NCI-H2081 treated with DMSO at 0.1 percent for 48 hours (cell line): ENCODE results near the gene UBAP2.

Source experiments
- DNase-seq: peaks from one replicate; lab custom pipeline; 2025; lab: John Stamatoyannopoulos, UW

The UBAP2 gene, protein sequence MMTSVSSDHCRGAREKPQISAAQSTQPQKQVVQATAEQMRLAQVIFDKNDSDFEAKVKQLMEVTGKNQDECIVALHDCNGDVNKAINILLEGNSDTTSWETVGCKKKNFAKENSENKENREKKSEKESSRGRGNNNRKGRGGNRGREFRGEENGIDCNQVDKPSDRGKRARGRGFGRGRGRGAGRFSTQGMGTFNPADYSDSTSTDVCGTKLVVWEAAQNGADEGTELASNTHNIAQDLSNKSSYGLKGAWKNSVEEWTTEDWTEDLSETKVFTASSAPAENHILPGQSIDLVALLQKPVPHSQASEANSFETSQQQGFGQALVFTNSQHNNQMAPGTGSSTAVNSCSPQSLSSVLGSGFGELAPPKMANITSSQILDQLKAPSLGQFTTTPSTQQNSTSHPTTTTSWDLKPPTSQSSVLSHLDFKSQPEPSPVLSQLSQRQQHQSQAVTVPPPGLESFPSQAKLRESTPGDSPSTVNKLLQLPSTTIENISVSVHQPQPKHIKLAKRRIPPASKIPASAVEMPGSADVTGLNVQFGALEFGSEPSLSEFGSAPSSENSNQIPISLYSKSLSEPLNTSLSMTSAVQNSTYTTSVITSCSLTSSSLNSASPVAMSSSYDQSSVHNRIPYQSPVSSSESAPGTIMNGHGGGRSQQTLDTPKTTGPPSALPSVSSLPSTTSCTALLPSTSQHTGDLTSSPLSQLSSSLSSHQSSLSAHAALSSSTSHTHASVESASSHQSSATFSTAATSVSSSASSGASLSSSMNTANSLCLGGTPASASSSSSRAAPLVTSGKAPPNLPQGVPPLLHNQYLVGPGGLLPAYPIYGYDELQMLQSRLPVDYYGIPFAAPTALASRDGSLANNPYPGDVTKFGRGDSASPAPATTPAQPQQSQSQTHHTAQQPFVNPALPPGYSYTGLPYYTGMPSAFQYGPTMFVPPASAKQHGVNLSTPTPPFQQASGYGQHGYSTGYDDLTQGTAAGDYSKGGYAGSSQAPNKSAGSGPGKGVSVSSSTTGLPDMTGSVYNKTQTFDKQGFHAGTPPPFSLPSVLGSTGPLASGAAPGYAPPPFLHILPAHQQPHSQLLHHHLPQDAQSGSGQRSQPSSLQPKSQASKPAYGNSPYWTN

GRCh38 chr9:34048727-34049629, at the start of gene UBAP2:
Gene UBAP2 (minus strand): TSS chr9:34048887. CDS start chr9:34017148, 31,739 bp downstream.
- DNase-seq, result peak; percentile 94

- no peak for DNase-seq
Observed at GRCh38 chr9:34098307-34098706, 49.6 kb upstream of the UBAP2 start.

DNA sequence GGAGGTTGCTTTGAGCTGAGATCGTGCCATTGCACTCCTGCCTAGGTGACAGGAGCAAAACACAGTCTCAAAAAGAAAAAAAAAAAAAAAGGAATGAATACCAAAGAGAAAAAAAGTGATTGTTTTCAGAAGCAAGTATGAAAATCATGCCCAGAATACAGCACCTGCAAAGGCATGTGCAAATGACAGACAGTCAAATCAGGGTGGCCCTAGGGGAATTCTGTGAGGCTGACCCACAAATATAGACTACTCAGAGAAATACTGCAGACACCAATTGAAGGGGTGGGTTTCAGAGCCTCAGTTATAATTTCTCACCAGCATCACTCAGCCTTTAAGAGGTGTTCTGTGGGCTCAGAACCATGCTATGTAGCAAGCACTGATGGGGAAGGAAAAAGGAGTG, 49.2 kb upstream of the UBAP2 start:
- no peak for DNase-seq

DNA sequence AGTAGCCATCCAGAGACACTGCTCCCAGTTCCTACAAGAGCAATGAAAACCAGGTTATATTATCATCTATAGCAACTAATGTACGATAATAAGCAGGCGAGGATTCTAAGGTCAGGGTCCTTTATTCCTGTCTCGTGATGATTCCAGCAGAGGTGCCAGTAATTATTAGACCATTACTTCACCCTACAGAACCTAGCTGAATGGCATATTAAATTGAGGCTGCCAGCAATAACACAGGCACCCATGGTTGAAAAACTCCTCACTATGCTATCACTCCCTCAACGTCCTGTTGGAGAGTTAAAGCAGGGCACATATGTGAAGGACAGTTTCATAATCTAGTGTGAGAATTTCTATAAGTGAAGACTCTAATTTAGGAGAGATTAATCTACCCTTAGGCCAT, 48.1 kb upstream of the UBAP2 start:
- no peak for DNase-seq

DNA sequence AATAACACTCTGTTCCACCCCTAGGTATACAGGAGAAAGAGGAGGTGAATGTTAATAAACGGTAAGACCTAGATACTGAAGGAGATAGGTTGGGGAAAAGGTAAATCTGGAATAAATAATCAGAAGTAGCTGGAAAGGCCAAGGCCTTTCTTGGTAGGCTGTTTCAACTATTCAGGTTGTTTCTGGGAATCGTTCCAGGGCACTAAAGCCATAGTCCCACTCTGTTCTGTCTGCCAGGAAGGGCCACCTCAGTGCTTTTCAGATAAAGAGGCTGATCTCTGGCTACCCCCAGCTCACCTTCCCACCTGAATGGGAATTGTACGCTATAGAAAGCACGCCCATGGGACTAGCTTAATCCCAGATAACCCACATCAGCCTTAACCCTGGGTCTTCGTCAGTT, 44.9 kb upstream of the UBAP2 start:
- no peak for DNase-seq

GRCh38 chr9:34089311-34089710, 40.6 kb upstream of the UBAP2 start:
- no peak for DNase-seq

DNA sequence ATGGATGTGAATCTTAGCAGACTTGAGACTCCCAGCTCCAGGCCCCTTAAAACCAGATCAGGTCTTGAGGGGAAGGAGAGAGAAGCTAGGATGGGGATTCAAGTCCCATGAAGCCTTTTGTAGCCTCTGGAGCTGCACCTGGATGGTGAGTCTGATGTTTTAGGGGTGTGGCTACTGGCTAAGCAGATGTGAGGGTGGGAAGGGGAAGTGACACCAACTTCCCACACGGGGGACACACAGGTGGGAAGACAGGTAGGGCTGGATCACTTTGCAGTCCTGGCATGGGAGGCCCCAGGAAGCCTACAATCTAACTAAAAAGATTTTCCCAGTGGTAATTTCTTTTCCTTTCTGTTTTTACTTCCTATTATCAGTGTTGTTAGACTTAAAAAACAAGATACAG, 38.7 kb upstream of the UBAP2 start:
- no peak for DNase-seq

DNA sequence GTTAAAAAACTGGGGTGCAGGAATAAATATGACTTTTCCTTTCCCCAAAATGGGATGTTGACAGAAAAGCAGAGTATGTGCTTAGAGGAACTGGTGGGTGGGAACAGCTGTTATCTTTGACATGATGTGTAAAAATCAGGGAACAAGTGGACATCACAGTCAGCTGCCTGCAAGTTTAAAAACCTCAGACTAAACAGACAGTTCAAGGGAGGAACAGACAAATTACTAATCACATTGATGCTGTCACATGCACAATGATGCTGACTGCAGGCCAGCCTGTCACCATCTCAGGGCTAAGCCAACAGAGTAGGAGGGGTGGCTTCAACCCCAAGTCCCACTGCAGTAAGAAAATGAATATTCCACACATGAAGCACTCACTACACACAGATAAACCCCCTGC, 38.2 kb upstream of the UBAP2 start:
- DNase-seq, result no peak

GRCh38 chr9:34085581-34086500, 37.2 kb upstream of the UBAP2 start:
- DNase-seq, result no peak

DNA sequence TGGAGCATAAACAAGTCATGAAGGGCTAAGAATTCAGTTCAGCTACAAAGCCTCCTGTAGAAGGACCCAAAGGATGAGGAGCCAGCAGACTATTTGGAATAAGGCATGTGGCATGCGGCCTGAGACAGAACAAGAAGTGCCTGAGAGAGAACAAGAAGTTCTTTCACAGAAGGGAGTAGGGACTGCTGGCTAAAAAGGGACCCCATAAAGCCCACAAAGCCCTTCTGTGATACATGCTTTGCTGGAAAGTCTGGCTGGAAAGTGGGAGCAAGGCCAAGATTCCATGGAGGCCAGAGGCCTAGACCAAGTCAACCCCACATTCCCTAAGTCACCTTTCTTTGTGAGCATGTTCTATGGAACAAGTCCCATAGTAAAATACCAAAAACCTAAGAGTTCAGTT, 35.9 kb upstream of the UBAP2 start:
- no peak for DNase-seq

DNA sequence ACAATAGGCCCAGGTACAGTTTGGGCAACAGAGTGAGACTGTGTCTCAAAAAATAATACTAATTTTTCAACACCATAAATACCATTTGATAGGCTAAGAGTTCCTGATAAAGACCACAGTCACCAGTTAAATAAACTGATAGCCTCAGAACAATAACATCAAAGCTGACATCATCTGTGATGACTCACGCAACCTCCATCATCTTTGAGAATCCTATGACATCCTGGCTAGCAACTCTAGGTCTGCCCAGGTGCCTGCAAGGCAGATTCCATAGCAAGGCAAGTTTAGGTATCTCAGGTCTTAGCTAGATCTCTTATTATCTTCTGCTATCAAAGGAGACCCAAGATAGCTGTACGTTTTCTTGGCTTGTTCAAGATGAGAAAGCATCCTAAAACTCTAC, 30.5 kb upstream of the UBAP2 start:
- DNase-seq, result no peak

DNA sequence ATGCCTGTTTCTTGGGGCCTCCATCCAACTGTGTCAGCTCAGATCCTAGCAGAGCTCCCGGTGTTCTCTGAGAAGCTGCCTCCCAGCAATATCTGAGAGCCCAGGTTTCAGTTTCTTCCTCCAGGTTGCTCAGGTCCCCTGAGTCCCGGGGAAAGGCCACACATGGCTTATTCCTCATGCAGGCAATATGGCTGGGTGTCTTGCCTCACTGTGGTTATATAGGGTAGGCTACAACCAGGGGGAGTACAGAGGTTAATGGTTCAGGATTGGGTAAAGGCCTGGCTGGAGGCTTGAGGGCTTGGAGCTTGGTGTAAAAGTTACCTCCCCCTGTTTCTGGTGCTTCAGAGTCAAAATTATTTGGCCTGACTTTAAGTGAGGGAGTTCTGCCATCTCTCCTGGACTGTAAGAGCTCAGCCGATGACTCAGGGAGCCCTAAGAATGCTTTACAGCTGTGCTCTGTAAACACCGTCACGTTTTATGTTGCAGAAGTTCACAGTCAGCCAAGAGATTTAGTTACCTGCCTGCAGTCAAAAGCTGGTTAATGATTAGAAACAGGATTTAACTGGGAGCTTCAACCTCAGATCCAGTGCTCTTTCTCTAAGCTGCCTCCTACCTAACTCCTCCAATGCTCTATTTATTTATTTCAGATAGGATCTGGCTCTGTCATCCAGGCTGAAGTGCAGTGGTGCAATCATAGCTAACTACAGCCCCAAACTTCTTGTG, 24.3 kb upstream of the UBAP2 start:
- no peak for DNase-seq

DNA sequence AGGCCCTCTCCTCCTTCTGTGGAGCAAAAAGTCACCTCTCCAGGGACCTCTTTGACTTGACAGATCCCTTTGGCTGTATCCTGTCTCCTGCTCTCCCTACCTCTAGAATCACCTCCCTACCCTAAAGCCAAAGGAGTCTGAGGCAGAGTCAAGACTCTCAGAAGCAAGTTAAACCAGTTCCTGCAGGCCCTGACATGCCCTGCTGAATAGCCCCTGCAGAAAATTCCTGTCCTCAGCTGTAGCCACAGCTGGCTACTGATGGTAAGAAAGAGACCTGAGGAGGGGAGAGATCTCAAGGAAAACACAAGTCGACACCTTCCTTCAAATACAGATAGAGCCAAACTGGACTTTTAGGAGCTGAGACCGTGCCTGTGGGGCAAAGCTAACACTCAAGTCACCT, 23.7 kb upstream of the UBAP2 start:
- no peak for DNase-seq

DNA sequence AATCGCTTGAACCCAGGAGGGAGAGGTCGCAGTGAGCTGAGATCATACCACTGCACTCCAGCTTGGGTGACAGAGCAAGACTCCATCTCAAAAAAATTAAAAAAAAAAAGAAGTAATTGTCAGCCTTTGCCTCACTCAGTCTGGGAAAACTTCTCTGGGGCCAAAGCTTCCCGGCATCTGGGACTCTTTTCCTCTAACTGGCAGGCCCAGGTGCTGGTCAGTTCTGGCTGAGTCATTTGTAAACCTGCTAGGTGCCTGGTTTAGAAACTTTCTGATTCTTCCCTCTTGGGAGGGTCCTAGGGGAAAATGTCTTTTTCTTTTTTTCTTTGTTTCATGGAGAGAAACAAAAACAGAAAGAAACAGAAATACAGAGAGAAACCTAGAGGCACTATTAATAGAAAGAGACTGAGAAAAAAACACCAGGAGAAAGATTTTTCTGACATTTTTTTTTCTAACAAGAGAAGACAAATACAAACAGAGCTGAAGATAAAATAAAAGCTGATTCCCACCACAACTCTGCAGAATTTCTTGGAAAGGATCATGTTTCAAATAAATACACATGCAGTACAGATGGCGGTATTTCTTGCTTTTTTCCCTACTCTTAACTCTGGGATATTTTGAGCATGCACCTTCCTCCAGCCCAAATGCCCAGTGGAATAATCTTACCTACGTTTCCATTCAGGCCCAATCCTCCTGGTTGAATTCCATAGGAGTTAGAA, 22.1 kb upstream of the UBAP2 start:
- DNase-seq, result no peak

GRCh38 chr9:34069831-34070230, 21.1 kb upstream of the UBAP2 start:
- no peak for DNase-seq

DNA sequence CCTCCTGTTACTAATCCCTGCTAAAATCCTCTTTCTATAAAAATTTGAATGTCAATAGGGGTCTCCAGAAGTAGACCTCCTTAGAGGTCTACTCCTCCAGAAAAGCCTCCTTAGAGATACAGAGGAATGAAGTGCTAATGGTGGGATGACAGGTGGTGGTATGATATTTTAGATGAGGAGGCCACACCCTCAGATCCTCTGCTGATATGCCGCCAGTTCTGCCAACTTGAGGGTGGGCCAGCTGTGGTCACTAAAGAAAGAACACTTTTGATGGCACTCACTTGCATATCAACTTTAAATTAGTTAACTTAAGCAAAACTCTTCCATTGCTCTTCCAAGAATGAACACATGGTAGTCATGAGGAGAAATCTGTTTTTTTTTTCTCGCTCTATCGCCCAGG, 16.9 kb upstream of the UBAP2 start:
- DNase-seq, result no peak

GRCh38 chr9:34059954-34060353, 11.3 kb upstream of the UBAP2 start:
- no peak for DNase-seq

DNA sequence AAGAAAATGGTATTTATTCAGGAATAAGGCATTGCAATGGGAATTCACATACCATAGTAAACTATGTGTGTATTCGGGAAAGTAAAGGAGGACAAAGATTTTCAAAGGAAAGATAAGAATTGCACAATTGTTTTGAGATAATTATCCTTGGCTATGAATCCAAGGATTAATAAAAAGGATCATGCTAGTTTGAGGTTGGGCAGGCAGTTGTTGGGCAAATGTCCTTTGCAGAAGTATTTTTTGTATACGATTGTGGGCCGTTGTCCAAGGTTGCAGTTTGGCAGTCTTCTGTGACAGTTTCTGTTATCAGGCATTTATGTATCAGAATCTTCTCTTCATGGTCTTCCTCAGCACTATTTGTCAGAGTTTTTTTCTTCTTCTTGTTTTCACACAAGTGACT, 10.6 kb upstream of the UBAP2 start:
- DNase-seq, result no peak
